ENCODE measurements around the gene NSUN7. TPM values are rescaled to one million over a fixed set of nuclear protein-coding genes. Genes with fewer than 3 reads are reported as not detected.

NSUN7 gene
- total RNA-seq, 1 donor from 2014 or later: 4.7 TPM

DNA sequence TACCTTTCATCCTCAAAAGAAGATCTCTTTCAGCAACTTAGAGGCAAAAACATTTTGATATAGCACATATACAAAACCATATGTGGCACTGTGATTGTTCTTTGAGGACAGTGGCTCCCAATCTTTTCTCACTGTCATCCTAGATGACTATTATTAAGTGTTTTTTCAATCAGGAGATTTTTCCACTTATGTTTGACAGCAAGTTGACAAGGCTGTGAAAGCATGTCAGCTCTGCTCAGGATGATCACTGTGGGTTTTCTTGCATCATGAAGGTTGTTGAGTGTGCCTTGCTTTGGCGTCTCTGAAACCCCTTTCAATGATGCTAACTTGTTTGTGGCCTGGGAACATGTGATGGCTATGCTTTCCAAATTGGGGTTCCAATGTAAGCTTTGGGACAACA lies 20.2 kb upstream of the NSUN7 start:
- Mint-ChIP-seq H3K27me3 (ENCODE audit: low read depth) (no peaks in the 10 kb centered on the region), H3K4me1 (peaks cover 4% of the 10 kb centered on the region), H3K36me3 (ENCODE audit: low read depth) (no peaks in the 10 kb centered on the region), H3K4me3 (no peak overlapping the region), H3K9me3 (no peaks in the 10 kb centered on the region), H3K27ac (ENCODE audit: unreplicated experiment) (no peak overlapping the region)
- no peak for TF ChIP-seq CTCF (conservative IDR thresholded peaks at IDR 0.05)
- no peak for DNase-seq (ENCODE audit: low read depth, low spot score)

- H3K9me3 Mint-ChIP-seq: no peaks in the 10 kb centered on the region
- TF ChIP-seq CTCF (conservative IDR thresholded peaks at IDR 0.05): no peak
- H3K4me3 Mint-ChIP-seq: no peak overlapping the region
- no peaks in the 10 kb centered on the region for H3K36me3 Mint-ChIP-seq (ENCODE audit: low read depth)
- H3K4me1 Mint-ChIP-seq: peaks cover 4% of the 10 kb centered on the region
- DNase-seq (ENCODE audit: low read depth, low spot score): no peak
- no peaks in the 10 kb centered on the region for H3K27me3 Mint-ChIP-seq (ENCODE audit: low read depth)
- no peak overlapping the region for H3K27ac Mint-ChIP-seq (ENCODE audit: unreplicated experiment)
Measured at GRCh38 chr4:40730091-40730679, 19.6 kb upstream of the NSUN7 start.

GRCh38 chr4:40731361-40731760 lies 18.4 kb upstream of the NSUN7 start:
- Mint-ChIP-seq H3K4me3 (no peak overlapping the region), H3K4me1 (peaks cover 4% of the 10 kb centered on the region), H3K27ac (ENCODE audit: unreplicated experiment) (no peak overlapping the region), H3K9me3 (no peaks in the 10 kb centered on the region), H3K27me3 (ENCODE audit: low read depth) (no peaks in the 10 kb centered on the region), H3K36me3 (ENCODE audit: low read depth) (no peaks in the 10 kb centered on the region)
- DNase-seq (ENCODE audit: low read depth, low spot score): no peak
- no peak for TF ChIP-seq CTCF (conservative IDR thresholded peaks at IDR 0.05)

DNA sequence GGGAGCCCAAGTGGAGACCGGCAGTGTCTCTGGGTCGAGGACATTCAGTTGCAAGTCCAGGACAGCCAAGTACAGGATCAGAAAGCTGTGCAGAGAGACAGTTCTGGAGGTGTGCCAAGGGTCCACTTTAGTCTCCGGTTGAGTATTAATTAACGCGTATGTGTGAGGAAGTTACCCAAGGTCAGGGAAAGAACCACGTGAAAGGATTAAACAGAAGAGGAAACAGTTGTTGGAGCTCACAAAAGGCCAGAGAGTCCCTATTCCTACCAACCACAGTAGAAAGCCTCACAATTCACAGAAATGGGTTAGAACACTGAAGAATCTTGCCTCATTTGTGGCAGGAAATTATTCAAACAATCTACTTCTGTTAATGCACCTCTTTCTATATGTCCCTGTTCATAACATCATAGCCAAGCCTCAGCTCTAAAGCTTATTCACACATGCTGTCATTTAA lies 17.9 kb upstream of the NSUN7 start:
- Mint-ChIP-seq H3K9me3 (no peaks in the 10 kb centered on the region), H3K4me1 (peaks cover 4% of the 10 kb centered on the region), H3K36me3 (ENCODE audit: low read depth) (no peaks in the 10 kb centered on the region), H3K27ac (ENCODE audit: unreplicated experiment) (no peak overlapping the region), H3K27me3 (ENCODE audit: low read depth) (no peaks in the 10 kb centered on the region), H3K4me3 (no peak overlapping the region)
- DNase-seq (ENCODE audit: low read depth, low spot score): no peak
- TF ChIP-seq CTCF (conservative IDR thresholded peaks at IDR 0.05): no peak

GRCh38 chr4:40733752-40734151 lies 16.0 kb upstream of the NSUN7 start:
- no peaks in the 10 kb centered on the region for H3K4me1 Mint-ChIP-seq
- no peak for DNase-seq (ENCODE audit: low read depth, low spot score)
- no peaks in the 10 kb centered on the region for H3K9me3 Mint-ChIP-seq
- TF ChIP-seq CTCF (conservative IDR thresholded peaks at IDR 0.05): no peak
- no peak overlapping the region for H3K27ac Mint-ChIP-seq (ENCODE audit: unreplicated experiment)
- H3K27me3 Mint-ChIP-seq (ENCODE audit: low read depth): no peaks in the 10 kb centered on the region
- no peak overlapping the region for H3K4me3 Mint-ChIP-seq
- H3K36me3 Mint-ChIP-seq (ENCODE audit: low read depth): no peaks in the 10 kb centered on the region
